Keratinocyte (primary cell): Measurements from ENCODE around the gene NDEL1.

Source experiments
- EZH2 ChIP-seq: IDR thresholded peaks from one replicate; pipeline ENCODE4 v1.6.1; 2012; ENCODE audit warnings: inconsistent platforms, mild to moderate bottlenecking, low read length, moderate library complexity
- TF ChIP-seq, protein P1 (sequence below), 3 experiments: IDR thresholded peaks in 1 of 3; conservative IDR thresholded peaks in 1 of 3; optimal IDR thresholded peaks in 1 of 3; 2 replicates in 2 of 3; 3 replicates in 1 of 3; pipeline versions ENCODE3 to v1.5.1; 2011; ENCODE audit warnings: low read length in 3 of 3, mild to moderate bottlenecking in 3 of 3, moderate library complexity in 2 of 3, control low read depth in 1 of 3, inconsistent platforms in 1 of 3; ENCODE audit not compliant: insufficient read depth in 2 of 3; ENCODE audit errors: extremely low read depth in 1 of 3

DNA sequence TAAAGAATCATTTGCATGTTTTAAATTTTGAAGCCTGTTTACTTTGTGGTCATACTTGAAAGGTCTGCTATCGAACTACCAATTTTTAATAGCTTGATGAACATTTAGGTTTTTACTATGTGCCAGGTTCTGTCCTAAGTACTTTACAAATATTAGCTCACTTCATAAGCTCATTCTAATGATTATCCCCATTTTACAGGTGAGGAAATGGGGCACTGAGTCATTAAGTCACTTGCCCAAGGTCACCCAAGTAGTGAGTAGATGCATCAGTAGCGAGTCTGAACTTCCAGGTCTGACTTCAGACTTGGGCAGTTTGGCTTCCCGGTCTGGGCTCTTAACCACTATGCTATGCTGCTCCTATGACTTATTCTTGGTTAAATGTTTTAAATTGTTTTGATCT is 4.0 kb downstream of the NDEL1 start:
- TF ChIP-seq, protein P1, sequence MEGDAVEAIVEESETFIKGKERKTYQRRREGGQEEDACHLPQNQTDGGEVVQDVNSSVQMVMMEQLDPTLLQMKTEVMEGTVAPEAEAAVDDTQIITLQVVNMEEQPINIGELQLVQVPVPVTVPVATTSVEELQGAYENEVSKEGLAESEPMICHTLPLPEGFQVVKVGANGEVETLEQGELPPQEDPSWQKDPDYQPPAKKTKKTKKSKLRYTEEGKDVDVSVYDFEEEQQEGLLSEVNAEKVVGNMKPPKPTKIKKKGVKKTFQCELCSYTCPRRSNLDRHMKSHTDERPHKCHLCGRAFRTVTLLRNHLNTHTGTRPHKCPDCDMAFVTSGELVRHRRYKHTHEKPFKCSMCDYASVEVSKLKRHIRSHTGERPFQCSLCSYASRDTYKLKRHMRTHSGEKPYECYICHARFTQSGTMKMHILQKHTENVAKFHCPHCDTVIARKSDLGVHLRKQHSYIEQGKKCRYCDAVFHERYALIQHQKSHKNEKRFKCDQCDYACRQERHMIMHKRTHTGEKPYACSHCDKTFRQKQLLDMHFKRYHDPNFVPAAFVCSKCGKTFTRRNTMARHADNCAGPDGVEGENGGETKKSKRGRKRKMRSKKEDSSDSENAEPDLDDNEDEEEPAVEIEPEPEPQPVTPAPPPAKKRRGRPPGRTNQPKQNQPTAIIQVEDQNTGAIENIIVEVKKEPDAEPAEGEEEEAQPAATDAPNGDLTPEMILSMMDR (optimal IDR thresholded peaks at IDR 0.05 in 1 of 3, IDR thresholded peaks at IDR 0.05 in 1 of 3, conservative IDR thresholded peaks at IDR 0.05 in 1 of 3; ENCODE audit: extremely low read depth in 1 of 3, insufficient read depth in 2 of 3, low read length in 3 of 3) = no peak
- no peak for TF ChIP-seq EZH2
